ENCODE results near the gene LIFR.

LIFR gene

GRCh38 chr5:38467353-38468040, 88.9 kb downstream of the LIFR start:
- no peak for FAIRE-seq
- DNase-seq (ENCODE audit: insufficient read length, low spot score): no peak
- no peak for TF ChIP-seq CTCF (IDR thresholded peaks at IDR 0.05; ENCODE audit: insufficient read depth, missing control alignments)

- TF ChIP-seq CTCF (IDR thresholded peaks at IDR 0.05; ENCODE audit: insufficient read depth, missing control alignments): no peak
- FAIRE-seq: no peak
- no peak for DNase-seq (ENCODE audit: insufficient read length, low spot score)
These were observed 89.8 kb downstream of the LIFR start for GRCh38 chr5:38466424-38467189.

- DNase-seq (ENCODE audit: insufficient read length, low spot score): no peak
- TF ChIP-seq CTCF (IDR thresholded peaks at IDR 0.05; ENCODE audit: insufficient read depth, missing control alignments): no peak
- no peak for FAIRE-seq
These were observed 90.6 kb downstream of the LIFR start for GRCh38 chr5:38465702-38466423.

GRCh38 chr5:38465061-38465460, 91.4 kb downstream of the LIFR start:
- no peak for DNase-seq (ENCODE audit: insufficient read length, low spot score)
- FAIRE-seq: no peak
- no peak for TF ChIP-seq CTCF (IDR thresholded peaks at IDR 0.05; ENCODE audit: insufficient read depth, missing control alignments)

GRCh38 chr5:38463634-38464521, 92.6 kb downstream of the LIFR start:
- TF ChIP-seq CTCF (IDR thresholded peaks at IDR 0.05; ENCODE audit: insufficient read depth, missing control alignments): no peak
- FAIRE-seq: no peak
- no peak for DNase-seq (ENCODE audit: insufficient read length, low spot score)

GRCh38 chr5:38462976-38463633, 93.3 kb downstream of the LIFR start:
- FAIRE-seq (no peak), DNase-seq (ENCODE audit: insufficient read length, low spot score) (no peak)
- TF ChIP-seq CTCF (IDR thresholded peaks at IDR 0.05; ENCODE audit: insufficient read depth, missing control alignments): no peak

All from D721Med (cell line).